Tongue (tissue), 2 donors: Measurements from ENCODE around the gene HECTD3. TPM values are rescaled to one million over a fixed set of nuclear protein-coding genes. Genes with fewer than 3 reads are reported as not detected.
A peak's percentile ranks its signal among the peaks of the same experiment; 100 is the strongest.
"Not testable (repeated sequence)": the region's sequence is repeated elsewhere in the genome, so short reads cannot be mapped to it uniquely, and the experiment has no call there.

Experiments used
- DNase-seq: peaks from one replicate; pipeline ENCODE4 v3.0.0-alpha.2; 2015
- total RNA-seq: library from RNA; depleted of rRNA; stranded (reverse); fragments of >200 nt; gene quantifications from one replicate; pipeline ENCODE4 v1.2.3, GENCODE V29; 2014

The HECTD3 gene
- total RNA-seq, 1 donor from 2014 or later: 19.6 TPM

- DNase-seq: no peak
These were observed 2.6 kb upstream of the HECTD3 start for GRCh38 chr1:45013551-45014209.

DNA sequence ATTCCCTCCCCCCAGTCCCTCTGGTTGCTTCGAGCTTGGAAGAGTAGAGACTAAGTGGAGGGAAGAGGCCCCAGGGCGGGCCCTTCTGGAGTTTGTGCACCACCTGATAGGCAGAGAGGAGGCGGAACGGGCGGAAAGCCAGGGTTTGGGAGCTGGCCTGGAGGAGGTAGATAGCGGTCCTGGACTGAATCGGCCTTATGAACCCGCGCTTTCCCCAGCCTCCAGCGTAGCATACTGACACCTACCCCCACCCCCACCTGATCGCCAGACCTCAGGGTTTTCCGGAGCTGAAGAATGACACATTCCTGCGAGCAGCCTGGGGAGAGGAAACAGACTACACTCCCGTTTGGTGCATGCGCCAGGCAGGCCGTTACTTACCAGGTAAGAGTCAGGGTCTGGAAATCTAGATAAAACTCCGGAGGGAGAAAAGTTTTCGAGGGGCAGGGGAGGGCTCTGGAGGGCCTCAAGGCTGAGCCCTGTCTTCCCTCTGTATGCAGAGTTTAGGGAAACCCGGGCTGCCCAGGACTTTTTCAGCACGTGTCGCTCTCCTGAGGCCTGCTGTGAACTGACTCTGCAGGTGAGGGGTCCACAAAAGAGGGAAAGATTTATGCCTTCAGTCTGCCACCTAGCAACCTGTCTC is 1.6 kb upstream of the HECTD3 start:
- peak; percentile 83 for DNase-seq

DNA sequence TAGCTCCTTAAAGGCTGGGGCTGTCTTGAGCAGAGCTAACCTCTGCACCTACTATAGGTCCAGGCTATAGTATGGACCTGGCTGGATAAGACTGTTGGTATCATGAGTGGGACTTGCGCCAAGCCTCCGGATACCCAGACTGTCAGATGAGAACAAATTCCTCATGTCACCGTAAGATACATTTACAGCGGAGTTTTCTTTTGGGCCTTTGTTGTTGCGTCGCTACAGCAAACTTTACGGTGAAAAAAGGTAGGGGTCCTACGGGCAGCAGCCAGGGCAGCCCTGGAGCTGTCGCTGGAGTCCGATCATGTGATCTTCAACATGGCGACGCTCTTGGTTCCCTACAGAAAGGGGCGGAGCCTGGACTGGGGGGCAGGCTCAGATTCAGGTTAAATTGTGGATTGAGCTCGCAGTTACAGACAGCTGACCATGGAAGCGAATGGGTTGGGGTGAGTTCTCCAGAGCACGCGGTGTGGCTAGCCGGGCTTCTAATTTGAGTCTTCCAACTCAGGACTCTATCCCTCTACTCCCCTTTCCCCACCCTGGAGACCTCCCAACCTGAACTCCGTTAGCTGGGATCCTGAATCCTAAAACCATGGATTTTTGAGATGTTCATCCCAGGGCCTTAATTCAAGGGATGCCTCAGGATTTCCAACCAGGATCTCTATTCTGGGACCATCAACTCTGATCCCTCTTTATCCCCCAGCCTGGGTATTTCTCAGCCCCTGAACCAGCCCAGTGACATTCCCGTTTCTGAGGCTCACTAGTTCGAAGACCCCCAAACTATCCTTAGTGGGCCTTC is 914 bp upstream of the HECTD3 start, which contains the start of gene UROD:
Gene UROD (plus strand): TSS at position 418 of the 802 bp plus-strand sequence. CDS start 12 bp downstream, at position 430.
- DNase-seq: peak; percentile 98

DNA sequence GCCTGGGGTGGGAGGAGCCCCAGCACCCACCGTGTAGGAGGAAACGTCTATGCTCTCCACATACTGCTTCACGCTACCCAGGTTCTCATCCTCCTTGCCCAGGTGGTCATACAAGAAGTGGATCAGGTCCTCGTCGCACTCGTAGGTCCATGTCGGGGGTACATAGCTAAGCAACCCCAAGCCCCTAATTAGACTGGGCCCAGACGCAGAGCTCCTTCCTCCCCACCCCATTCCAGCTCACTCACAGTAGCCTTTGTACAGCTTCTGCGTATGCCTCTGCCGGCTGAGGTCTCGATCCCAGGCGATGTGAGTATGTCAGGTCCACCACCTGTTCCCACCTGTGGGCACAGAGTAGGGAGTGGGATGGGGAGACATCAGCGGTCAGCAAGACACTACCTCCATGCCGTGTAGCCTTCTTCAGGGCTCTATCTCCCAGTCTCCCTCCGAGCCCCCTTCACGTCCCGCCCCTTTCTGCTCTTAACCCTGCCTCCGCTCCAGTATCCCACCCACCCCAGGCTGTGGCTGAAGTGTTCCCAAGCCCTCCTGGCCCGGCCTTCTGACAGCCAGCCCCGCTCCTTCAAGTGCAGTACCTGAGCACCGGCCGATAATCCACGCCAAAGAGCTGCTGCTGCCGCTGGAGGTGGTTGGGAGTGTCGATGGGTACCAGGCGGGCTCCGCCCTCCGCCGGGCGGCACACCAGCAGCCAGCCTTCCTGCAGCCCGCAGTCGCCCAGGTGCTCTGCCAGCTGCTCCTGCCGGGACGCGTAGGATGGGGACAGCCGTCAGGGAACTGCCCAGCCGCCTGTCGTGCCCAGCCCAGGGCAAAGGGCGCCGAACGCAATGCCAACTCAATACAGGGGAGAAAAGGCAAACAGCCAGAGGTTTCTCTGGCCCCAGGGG is 919 bp downstream of the HECTD3 start:
- peak; percentile 11 for DNase-seq

- DNase-seq: no peak
These were observed 1.7 kb downstream of the HECTD3 start for GRCh38 chr1:45009296-45009865.

DNA sequence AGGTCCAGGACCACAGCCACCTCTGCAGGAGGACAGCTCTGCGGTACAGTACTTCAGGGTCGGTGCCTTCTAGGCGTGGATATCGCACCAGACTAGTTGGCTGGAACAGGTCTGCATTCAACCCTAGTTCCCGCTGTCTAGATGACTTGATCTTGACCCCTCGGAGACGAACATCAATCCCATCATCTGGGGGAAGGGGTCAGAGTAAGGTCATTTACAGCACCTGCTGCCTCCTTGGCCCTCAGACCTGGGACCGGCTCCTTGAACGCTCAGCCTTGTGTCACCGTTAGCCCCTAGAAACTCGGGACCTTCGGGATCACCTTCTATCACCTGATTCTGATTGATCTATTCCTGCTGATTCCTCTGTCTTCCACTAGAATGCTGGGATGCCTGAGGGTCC is 2.6 kb downstream of the HECTD3 start:
- DNase-seq: no peak

DNA sequence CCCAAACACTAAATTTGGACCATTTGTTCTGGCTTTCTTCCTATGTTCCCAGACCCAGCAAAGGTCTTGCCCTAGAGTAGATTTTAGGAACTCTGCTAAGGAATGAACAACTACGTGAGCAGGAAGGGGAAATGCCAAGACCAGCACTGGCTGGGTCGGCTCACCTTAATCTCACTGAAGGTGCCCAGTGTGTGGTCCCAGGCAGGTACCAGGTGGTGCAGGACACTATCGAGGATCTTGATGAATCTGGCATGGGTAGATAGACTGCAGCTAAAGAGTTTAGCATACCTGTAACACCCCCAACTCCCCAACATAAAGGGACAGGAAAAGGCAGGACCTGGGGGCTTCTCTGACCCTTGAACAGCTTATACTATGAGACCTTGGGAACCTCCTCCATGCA is 3.0 kb downstream of the HECTD3 start:
- DNase-seq: no peak

DNA sequence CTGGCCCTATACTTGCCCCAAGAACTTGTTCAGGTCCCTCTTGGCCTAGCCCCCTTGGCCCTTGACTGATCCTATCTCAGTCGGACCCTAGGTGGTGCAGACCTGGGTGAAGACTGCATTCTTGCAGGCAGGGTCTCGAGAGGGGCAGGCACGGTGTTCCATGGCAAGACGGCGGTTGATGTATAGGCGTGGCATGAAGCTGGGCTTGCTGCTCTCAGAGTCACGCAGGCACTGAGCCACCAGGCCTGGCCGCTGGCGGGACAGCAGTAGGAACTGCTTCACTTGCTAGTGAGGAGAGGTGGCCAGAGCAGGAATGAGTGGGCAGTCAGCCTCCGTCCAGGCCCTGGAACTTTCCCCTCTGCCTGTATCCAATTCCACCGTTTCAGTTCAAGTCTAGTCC is 3.8 kb downstream of the HECTD3 start:
- DNase-seq: no peak

GRCh38 chr1:45005761-45006160 is 5.4 kb downstream of the HECTD3 start:
- DNase-seq: no peak

- no peak for DNase-seq
These were observed 6.7 kb downstream of the HECTD3 start for GRCh38 chr1:45004281-45004920.

DNA sequence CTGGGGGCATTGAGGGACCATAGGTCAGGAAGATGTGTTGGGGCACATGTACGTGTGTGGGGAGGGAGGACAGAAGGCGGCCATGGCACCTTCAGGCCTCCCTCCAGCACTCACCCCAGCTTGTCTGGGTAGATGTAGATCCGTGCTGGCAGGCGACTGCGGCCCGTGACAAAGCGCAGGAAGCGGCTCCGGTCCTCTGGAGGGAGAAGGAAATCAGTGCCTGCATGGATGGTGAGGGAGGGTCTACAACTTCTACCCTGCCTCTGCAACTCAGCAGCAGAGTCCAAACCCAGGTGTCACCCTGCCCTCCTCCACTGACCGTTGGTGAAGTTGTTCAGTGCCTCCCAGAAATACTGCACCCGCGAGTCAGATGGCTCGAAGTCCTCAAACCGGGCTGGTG is 7.4 kb downstream of the HECTD3 start:
- DNase-seq: no peak

- no peak for DNase-seq
These were observed 8.2 kb downstream of the HECTD3 start for GRCh38 chr1:45002650-45003645.

DNA sequence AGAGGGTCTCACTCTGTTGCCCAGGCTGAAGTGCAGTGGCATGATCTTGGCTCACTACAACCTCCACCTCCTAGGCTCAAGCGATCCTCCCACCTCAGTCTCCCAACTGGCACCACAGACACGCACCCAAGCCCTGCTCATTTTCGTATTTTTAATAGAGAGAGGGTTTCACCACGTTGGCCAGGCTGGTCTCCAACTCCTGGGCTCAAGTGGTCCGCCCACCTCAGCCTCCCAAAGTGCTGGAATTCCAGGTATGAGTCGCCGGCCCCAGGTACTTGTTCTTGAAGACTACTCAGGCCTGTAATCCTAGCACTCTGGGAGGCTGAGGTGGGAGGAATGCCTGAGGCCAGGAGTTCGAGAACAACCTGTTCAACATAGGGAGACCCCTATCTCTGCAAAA is 9.5 kb downstream of the HECTD3 start:
- not testable (repeated sequence) for DNase-seq

DNA sequence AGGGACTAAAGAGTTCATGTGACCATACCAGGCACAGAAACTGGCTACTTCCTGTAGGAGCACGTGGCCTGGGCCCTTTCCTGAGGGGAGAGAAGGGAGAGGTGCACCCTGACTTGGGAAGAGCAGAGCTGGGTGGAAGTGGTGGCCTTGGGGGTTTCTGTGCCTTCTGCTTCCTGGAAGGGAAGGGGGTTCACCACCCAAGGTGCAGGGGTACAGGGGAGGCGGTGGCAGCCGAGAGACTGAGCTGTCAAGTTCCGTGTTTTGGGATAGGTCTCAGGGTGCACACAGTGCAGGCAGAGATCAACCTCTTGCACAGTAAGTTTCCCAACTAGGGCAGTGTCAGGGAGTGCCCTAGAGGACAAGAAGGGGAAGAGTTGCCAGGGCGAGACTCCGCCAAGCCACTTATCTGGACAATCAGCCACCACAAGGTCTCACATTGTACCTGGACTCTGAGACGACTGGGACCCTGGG is 10.1 kb downstream of the HECTD3 start:
- DNase-seq: no peak

DNA sequence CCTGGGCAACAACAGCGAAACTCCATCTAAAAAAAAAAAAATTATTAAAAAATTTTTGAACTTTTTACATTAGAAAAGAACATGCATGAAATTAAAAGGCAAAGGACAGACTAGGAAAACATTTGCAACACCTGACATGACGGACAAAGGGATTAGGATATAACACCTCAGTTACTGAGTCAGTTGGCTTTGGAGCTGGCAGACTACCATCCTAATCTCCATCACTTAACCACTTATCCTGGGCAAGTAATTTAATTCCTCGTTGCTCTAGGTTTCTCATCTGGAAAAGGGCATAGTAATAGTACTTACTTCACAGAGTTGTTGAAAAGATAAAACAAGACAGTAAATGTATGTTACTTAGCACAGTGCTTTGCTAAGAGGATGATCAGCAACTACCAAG is 11.9 kb downstream of the HECTD3 start:
- no peak for DNase-seq

GRCh38 chr1:44995467-44996238 is 15.5 kb downstream of the HECTD3 start:
- no peak for DNase-seq

- peak; percentile 24 for DNase-seq
These were observed 16.7 kb downstream of the HECTD3 start for GRCh38 chr1:44994309-44994898.

DNA sequence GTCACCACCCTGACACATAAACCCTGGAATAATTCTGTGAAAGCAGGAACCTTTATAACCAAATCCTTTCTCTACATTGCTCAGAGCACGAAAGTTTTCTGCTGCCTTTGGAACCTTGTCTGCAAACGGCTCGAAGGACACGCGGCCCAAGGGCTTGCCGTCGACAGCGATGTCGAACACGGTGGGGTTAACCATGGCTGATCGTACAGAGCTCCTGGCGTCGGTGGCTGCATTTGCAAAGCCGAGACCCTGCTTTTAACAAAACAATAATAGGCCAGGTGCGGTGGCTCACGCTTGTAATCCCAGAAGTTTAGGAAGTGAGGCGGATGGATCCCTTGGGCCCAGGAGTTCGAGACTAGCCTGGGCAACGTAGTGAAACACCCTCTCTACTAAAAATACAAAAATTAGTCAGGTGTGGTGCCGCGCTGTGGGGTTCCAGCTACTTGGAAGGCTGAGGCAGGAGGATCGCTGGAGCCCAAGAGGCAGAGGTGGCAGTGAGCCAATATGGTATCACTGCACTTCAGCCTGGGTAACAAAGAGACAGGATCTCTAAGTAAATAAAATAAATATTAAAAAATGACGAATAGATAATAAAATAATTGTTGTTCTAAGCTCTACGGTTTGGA is 22.5 kb downstream of the HECTD3 start:
- DNase-seq: no peak
